ENCODE measurements around the gene SPART.

SPART gene

GRCh38 chr13:36370108-36370429 lies 23.9 kb upstream of the SPART start:
- H3K27ac ChIP-seq: no peak overlapping the region
- TF ChIP-seq CTCF (IDR thresholded peaks at IDR 0.05) (no peak), ZFX (IDR thresholded peaks at IDR 0.05; ENCODE audit: borderline replicate concordance) (no peak)

GRCh38 chr13:36369268-36370107 lies 23.3 kb upstream of the SPART start:
- TF ChIP-seq ZFX (IDR thresholded peaks at IDR 0.05; ENCODE audit: borderline replicate concordance): no peak
- TF ChIP-seq CTCF (IDR thresholded peaks at IDR 0.05): no peak
- H3K27ac ChIP-seq: no peak overlapping the region

GRCh38 chr13:36366031-36366430 lies 19.8 kb upstream of the SPART start:
- H3K27ac ChIP-seq: no peak overlapping the region
- no peak for TF ChIP-seq CTCF (IDR thresholded peaks at IDR 0.05)

GRCh38 chr13:36363366-36363863 lies 17.2 kb upstream of the SPART start:
- TF ChIP-seq ZFX (IDR thresholded peaks at IDR 0.05; ENCODE audit: borderline replicate concordance) (no peak), CTCF (IDR thresholded peaks at IDR 0.05) (no peak)
- H3K27ac ChIP-seq: no peak overlapping the region

GRCh38 chr13:36362914-36363313 lies 16.7 kb upstream of the SPART start:
- no peak overlapping the region for H3K27ac ChIP-seq
- TF ChIP-seq CTCF (IDR thresholded peaks at IDR 0.05) (no peak), ZFX (IDR thresholded peaks at IDR 0.05; ENCODE audit: borderline replicate concordance) (no peak)

GRCh38 chr13:36362251-36362650 lies 16.1 kb upstream of the SPART start:
- no peak overlapping the region for H3K27ac ChIP-seq
- TF ChIP-seq CTCF (IDR thresholded peaks at IDR 0.05) (no peak), ZFX (IDR thresholded peaks at IDR 0.05; ENCODE audit: borderline replicate concordance) (no peak)

- no peak for TF ChIP-seq CTCF (IDR thresholded peaks at IDR 0.05)
- no peak for TF ChIP-seq ZFX (IDR thresholded peaks at IDR 0.05; ENCODE audit: borderline replicate concordance)
- H3K27ac ChIP-seq: no peak overlapping the region
These were observed 14.7 kb upstream of the SPART start for GRCh38 chr13:36360903-36361302.
